Fibroblast of pulmonary artery (primary cell): Measurements from ENCODE around the gene HSPB6.

Experiments used
- DNase-seq: peaks from one replicate; pipeline ENCODE4 v3.0.0-alpha.2; 2010; ENCODE audit warnings: low read depth
- H3K4me3 ChIP-seq: replicated peaks from 2 replicates; pipeline ENCODE4 v1.5.1; 2011; ENCODE audit warnings: low read depth, mild to moderate bottlenecking, control low read depth, low read length, moderate library complexity
- TF ChIP-seq, protein P1 (sequence below): IDR thresholded peaks from 2 replicates; pipeline ENCODE4 v1.5.1; 2011; ENCODE audit warnings: mild to moderate bottlenecking, control low read depth, low read length, inconsistent platforms; ENCODE audit errors: missing control alignments

Gene HSPB6

DNA sequence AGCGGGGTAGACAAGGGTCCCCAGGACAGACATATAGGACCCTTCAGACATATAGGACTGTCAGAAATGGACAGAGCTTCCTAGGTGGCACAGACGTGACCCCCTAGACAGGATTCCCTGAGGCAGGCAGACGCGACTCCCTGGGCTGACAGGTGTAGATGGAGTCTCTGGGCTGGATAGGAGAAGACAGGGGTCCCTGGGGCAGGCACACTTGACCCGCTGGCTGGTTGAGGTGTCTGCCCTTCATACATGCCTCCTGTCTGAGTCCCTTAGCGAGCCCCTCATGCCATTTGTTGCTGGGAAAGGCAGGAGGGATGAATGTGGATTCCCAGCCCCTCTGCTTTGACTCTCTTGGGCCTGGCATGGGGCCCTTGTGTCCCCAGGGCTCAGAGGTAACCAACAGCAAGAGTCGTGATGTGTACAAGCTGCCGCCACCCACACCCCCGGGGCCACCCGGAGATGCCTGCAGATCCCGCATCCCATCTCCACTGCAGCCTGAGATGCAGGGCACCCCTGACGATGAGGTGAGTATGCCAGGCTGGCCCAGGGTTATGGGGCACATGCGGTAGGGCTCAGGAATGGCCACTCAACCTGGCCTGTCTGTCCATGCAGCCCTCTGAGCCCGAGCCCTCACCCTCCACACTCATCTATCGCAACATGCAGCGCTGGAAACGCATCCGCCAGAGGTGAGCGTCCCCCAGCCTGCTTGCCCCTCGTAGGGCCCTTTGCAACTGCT lies 3.0 kb downstream of the HSPB6 start:
- TF ChIP-seq, protein P1, sequence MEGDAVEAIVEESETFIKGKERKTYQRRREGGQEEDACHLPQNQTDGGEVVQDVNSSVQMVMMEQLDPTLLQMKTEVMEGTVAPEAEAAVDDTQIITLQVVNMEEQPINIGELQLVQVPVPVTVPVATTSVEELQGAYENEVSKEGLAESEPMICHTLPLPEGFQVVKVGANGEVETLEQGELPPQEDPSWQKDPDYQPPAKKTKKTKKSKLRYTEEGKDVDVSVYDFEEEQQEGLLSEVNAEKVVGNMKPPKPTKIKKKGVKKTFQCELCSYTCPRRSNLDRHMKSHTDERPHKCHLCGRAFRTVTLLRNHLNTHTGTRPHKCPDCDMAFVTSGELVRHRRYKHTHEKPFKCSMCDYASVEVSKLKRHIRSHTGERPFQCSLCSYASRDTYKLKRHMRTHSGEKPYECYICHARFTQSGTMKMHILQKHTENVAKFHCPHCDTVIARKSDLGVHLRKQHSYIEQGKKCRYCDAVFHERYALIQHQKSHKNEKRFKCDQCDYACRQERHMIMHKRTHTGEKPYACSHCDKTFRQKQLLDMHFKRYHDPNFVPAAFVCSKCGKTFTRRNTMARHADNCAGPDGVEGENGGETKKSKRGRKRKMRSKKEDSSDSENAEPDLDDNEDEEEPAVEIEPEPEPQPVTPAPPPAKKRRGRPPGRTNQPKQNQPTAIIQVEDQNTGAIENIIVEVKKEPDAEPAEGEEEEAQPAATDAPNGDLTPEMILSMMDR, result no peak
- DNase-seq, result no peak
- no peak overlapping the region for H3K4me3 ChIP-seq

DNA sequence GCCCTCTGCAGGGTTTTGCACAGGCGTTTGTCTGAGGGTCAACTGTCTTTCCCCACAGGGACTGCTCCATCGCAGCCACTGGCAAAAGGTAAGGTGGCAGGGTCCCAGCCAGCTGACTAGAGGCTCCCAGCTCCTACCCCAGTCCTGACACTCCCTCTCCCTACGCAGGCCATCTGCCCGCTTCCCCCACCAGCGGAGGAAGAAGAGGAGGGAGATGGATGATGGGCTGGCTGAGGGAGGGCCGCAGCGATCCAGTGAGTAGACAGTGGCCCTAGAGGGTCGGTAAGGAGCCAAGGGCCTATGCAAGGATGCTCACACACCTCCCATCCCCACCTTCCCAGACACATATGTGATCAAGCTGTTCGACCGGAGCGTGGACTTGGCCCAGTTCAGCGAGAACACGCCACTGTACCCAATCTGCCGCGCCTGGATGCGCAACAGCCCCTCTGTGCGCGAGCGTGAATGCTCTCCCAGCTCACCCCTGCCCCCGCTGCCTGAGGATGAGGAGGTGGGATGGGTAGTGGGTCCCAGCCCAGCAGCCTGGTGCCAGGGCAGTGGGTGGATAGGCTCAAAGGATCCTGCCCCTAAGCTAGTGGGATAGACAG lies 4.0 kb downstream of the HSPB6 start:
- no peak for DNase-seq
- TF ChIP-seq, protein P1, result no peak
- no peak overlapping the region for H3K4me3 ChIP-seq

- TF ChIP-seq, protein P1, result no peak
- H3K4me3 ChIP-seq, result no peak overlapping the region
- DNase-seq, result no peak
Observed at GRCh38 chr19:35751839-35752745, 4.7 kb downstream of the HSPB6 start.

GRCh38 chr19:35750167-35750566 lies 6.7 kb downstream of the HSPB6 start:
- no peak overlapping the region for H3K4me3 ChIP-seq
- TF ChIP-seq, protein P1, result no peak
- DNase-seq, result no peak

DNA sequence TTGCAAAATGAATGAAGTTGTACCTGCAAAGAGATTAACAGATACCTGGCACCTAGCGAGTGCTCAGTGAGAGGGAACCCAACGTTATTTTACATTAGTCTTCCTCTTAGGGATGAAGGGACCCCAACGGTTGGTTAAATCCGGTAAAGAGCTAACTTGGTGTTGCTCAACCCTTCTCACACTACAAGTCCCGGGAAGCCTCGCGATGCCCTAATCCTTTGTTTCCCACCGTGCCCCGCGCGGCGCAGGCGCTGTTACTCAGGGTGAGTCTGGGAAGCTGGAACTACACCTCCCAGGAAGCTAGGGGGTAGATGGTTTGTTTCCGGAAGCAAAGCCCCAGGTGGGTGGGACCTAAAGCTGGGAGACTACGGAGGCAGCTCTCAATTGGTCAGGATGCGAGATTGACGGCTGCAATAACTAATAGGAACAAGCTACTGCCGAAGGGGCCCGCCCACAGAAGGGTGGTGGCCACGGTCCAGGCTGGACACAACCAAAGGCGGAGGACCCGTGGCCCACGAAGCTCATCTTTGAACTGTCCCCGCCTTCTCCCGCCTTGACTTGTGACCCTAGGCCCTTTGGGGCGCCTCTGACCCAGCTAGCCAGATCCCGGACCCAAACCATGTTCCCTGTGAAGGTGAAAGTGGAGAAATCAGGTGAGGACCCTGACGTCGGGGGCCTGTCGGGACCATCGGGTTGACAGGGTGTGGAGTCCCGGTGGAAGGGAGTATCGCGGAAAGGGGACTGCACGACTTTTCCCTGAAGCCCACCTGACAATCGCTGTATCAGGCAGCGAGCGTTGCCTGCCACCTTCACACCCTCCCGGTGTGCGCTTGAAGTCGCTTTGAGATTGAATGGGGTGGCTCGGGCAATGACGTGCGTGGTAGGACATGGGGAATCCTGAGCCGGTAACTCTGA lies 8.5 kb downstream of the HSPB6 start, which contains the start of gene LIN37:
LIN37 (plus strand) TSS at position 471 of the 915 bp plus-strand sequence; CDS start at position 620, 149 bp downstream.
- peak; percentile 100 for DNase-seq
- TF ChIP-seq, protein P1, result no peak
- peak within 1 kb of the TSS; percentile 100 for H3K4me3 ChIP-seq

DNA sequence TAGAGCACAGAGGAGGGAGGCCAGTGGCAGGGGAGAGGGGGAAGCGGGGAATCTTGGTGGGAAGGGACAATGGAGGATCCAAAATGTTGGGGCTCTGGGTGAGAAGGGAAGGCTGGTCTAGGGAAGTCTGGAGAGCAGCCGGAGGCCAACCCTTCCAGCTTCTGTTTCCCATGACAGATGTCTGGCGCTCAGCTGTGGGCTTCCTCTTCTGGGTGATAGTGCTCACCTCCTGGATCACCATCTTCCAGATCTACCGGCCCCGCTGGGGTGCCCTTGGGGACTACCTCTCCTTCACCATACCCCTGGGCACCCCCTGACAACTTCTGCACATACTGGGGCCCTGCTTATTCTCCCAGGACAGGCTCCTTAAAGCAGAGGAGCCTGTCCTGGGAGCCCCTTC lies 10.3 kb downstream of the HSPB6 start:
- TF ChIP-seq, protein P1, result no peak
- no peak for DNase-seq
- peak overlapping the region; percentile 92 for H3K4me3 ChIP-seq
